ENCODE data around the gene RAB26. TPM values are rescaled to one million over a fixed set of nuclear protein-coding genes. Genes with fewer than 3 reads are reported as not detected.

The RAB26 gene
- polyA plus RNA-seq, 1 donor from 2014 or later = 4.9 TPM

GRCh38 chr16:2160915-2161551 is 12.6 kb downstream of the RAB26 start:
- no peak overlapping the region for H3K9ac ChIP-seq (ENCODE audit: low read length)
- TF ChIP-seq EZH2 (IDR thresholded peaks at IDR 0.05; ENCODE audit: borderline replicate concordance, insufficient read depth, low read length, poor library complexity, severe bottlenecking) (no peak), RAD21 (conservative IDR thresholded peaks at IDR 0.05) (no peak)
- H3K27me3 ChIP-seq (ENCODE audit: insufficient read depth, low read depth, low read length) = no peaks in the 10 kb centered on the region
- no peak overlapping the region for H3K27ac ChIP-seq (ENCODE audit: low read length)
- no peaks in the 10 kb centered on the region for H3F3A ChIP-seq (ENCODE audit: insufficient read depth, low read length, poor library complexity, severe bottlenecking)
- H4K20me1 ChIP-seq (ENCODE audit: insufficient read depth) = no peaks in the 10 kb centered on the region
- H3K4me2 ChIP-seq (ENCODE audit: low read length) = no peak overlapping the region
- no peak overlapping the region for H2AFZ ChIP-seq (ENCODE audit: low read depth, low read length)
- H3K79me2 ChIP-seq (replicated peaks; ENCODE audit: insufficient read depth, low read length) = peaks cover 30% of the 10 kb centered on the region
- no peaks in the 10 kb centered on the region for H3K9me3 ChIP-seq (ENCODE audit: low read length)
- H3K4me3 ChIP-seq (ENCODE audit: low read length) = no peak overlapping the region
- no peaks in the 10 kb centered on the region for H3K9me2 ChIP-seq (ENCODE audit: insufficient read depth, low read length)
- no peaks in the 10 kb centered on the region for H3K36me3 ChIP-seq (ENCODE audit: insufficient read depth, low read length)

- Histone ChIP-seq H3K27ac (ENCODE audit: low read length) (no peak overlapping the region), H3K27me3 (ENCODE audit: insufficient read depth, low read depth, low read length) (no peaks in the 10 kb centered on the region), H3K9ac (ENCODE audit: low read length) (no peak overlapping the region), H3K9me3 (ENCODE audit: low read length) (no peaks in the 10 kb centered on the region), H3K9me2 (ENCODE audit: insufficient read depth, low read length) (no peaks in the 10 kb centered on the region), H3K4me2 (ENCODE audit: low read length) (no peak overlapping the region), H3F3A (ENCODE audit: insufficient read depth, low read length, poor library complexity, severe bottlenecking) (no peaks in the 10 kb centered on the region), H2AFZ (ENCODE audit: low read depth, low read length) (no peak overlapping the region), H4K20me1 (ENCODE audit: insufficient read depth) (no peaks in the 10 kb centered on the region), H3K4me3 (ENCODE audit: low read length) (no peak overlapping the region), H3K79me2 (replicated peaks; ENCODE audit: insufficient read depth, low read length) (peaks cover 23% of the 10 kb centered on the region), H3K36me3 (ENCODE audit: insufficient read depth, low read length) (no peaks in the 10 kb centered on the region)
- TF ChIP-seq POLR2AphosphoS5 (IDR thresholded peaks at IDR 0.05) (no peak), CTCF (IDR thresholded peaks at IDR 0.05; ENCODE audit: poor library complexity, severe bottlenecking) (no peak), MXI1 (conservative IDR thresholded peaks at IDR 0.05; ENCODE audit: poor library complexity, severe bottlenecking) (no peak), EP300 (conservative IDR thresholded peaks at IDR 0.05; ENCODE audit: poor library complexity, severe bottlenecking) (no peak), REST (IDR thresholded peaks at IDR 0.05; ENCODE audit: borderline replicate concordance) (no peak), SMC3 (conservative IDR thresholded peaks at IDR 0.05; ENCODE audit: poor library complexity) (no peak), TAF1 (IDR thresholded peaks at IDR 0.05; ENCODE audit: low read depth) (no peak), EZH2 (IDR thresholded peaks at IDR 0.05; ENCODE audit: borderline replicate concordance, insufficient read depth, low read length, poor library complexity, severe bottlenecking) (no peak), RAD21 (conservative IDR thresholded peaks at IDR 0.05) (no peak)
Measured at GRCh38 chr16:2161911-2162310, 13.5 kb downstream of the RAB26 start.
